Measurements from ENCODE around the gene PLOD1. TPM values are rescaled to one million over a fixed set of nuclear protein-coding genes. Genes with fewer than 3 reads are reported as not detected.

Gene PLOD1
- total RNA-seq, 1 donor from 2014 or later = 80.7 TPM

DNA sequence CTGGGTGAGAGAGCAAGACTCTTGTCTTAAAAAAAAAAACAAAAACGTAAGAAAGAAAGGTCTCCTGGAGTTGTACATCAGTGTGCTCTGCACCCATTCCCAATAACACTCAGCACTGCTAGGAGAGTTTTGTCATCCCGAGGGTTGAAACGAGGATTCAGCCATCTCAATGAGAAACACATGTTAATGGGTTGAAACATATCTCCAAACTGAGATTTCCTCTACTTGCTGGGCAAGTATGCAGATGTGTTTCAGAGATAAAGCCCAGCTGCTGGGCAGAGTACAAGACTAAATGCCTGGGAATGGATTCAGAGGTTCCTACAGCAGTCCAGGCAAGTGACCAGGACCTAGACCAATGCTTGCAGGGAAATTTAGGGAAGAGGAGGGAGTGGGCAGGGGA, 43.1 kb downstream of the PLOD1 start:
- no peaks in the 10 kb centered on the region for H3K27me3 Mint-ChIP-seq
- no peaks in the 10 kb centered on the region for H3K9me3 Mint-ChIP-seq (ENCODE audit: low read depth)
- H3K27ac Mint-ChIP-seq = no peak overlapping the region

GRCh38 chr1:11978301-11978700, 43.8 kb downstream of the PLOD1 start:
- DNase-seq (ENCODE audit: low spot score, unreplicated experiment) = no peak
- Mint-ChIP-seq H3K27me3 (no peaks in the 10 kb centered on the region), H3K4me1 (ENCODE audit: low read depth) (peaks cover 19% of the 10 kb centered on the region), H3K9me3 (ENCODE audit: low read depth) (no peaks in the 10 kb centered on the region), H3K36me3 (ENCODE audit: insufficient read depth) (peaks cover 4% of the 10 kb centered on the region), H3K27ac (no peak overlapping the region), H3K4me3 (ENCODE audit: low read depth) (no peak overlapping the region)
- no peak for TF ChIP-seq CTCF (IDR thresholded peaks at IDR 0.05; ENCODE audit: unreplicated experiment)

More for the DNA sequence above, 43.1 kb downstream of the PLOD1 start:
- no peak for TF ChIP-seq CTCF (IDR thresholded peaks at IDR 0.05; ENCODE audit: unreplicated experiment)
- Mint-ChIP-seq H3K4me3 (ENCODE audit: low read depth) (no peak overlapping the region), H3K4me1 (ENCODE audit: low read depth) (peaks cover 19% of the 10 kb centered on the region), H3K36me3 (ENCODE audit: insufficient read depth) (peaks cover 4% of the 10 kb centered on the region)
- DNase-seq (ENCODE audit: low spot score, unreplicated experiment) = no peak

DNA sequence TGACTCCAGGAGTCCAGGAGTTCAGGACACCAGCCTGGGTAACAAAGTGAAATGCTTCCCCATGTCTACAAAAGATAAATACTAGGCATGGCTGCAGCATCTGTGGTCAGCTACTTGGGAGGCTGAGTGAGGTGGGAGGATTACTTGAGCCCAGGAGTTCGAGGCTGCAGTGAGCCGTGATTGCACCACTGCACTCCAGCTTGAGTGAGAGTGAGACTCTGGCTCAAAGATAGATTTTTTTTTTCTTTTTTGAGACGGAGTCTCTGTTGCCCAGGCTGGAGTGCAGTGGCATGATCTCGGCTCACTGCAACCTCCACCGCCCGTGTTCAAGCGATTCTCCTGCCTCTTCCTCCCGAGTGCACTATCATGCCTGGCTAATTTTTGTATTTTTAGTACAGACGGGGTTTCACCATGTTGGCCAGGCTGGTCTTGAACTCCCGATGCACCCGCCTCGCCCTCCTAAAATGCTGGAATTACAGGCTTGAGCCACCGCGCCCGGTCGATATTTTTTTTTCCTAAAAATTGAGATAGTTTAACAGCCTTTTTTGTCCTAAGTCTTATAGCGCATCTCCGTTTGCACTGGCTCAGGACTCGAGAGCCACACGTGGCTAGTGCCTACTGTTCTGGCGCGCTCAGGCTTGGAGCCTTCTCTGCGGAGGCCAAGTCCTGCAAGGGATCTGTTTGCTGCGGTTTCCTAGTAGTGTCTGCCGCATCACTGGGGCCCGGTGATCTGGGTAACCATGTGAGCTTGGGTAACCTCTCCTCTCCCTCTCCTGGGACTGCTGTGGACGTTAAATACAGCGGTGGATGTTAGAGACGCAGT, 44.7 kb downstream of the PLOD1 start:
- H3K27ac Mint-ChIP-seq = peak overlapping the region; percentile 73
- no peaks in the 10 kb centered on the region for H3K27me3 Mint-ChIP-seq
- no peak for DNase-seq (ENCODE audit: low spot score, unreplicated experiment)
- H3K4me3 Mint-ChIP-seq (ENCODE audit: low read depth) = peak overlapping the region; percentile 97
- H3K9me3 Mint-ChIP-seq (ENCODE audit: low read depth) = no peaks in the 10 kb centered on the region
- H3K36me3 Mint-ChIP-seq (ENCODE audit: insufficient read depth) = peaks cover 9% of the 10 kb centered on the region
- H3K4me1 Mint-ChIP-seq (ENCODE audit: low read depth) = peaks cover 21% of the 10 kb centered on the region
- no peak for TF ChIP-seq CTCF (IDR thresholded peaks at IDR 0.05; ENCODE audit: unreplicated experiment)

DNA sequence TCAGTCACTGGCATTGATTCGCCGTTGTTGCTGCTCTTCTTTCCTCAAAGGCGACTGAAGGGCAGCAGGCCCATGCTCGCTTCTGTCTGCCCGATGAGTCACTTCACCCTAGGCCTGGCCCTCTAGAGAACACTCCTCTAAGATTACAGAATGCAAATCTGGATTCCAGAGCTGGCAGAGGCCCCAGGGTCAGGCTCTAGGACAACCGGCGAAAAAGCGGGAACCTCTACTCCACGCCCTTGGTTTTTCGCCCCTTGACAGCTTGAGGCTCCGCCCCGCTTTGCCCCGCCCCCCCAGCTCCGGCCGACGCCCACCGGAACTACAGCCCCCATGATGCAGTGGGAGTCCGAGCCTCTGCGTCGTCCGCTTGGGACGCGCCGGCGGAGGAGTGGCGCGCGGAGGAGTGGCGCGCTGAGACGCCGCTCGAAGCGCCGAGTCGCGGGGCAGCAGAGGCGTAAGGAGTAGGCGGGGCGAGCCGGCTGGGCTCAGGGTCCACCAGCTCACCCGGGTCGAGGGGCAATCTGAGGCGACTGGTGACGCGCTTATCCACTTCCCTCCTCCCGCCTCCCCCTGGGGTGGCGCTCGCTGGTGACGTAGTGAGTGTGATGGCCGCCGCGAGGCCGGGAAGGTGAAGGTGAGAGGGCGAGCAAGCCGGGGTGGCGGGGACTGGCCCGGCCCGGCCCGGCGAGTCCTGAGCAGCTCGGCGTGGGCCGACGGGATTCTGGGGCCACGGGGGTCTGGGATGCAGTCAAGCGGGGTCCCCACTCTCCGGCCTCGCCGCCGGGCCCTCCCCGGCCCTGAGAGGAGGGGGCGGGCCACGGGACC, 45.5 kb downstream of the PLOD1 start, which contains the start of gene MFN2:
Gene MFN2, plus strand, starts transcription at position 594 of the 825 bp plus-strand sequence. CDS start 8,725 bp downstream, outside the sequence.
- Mint-ChIP-seq H3K9me3 (ENCODE audit: low read depth) (no peaks in the 10 kb centered on the region), H3K27ac (peak within 1 kb of the TSS; percentile 98), H3K4me1 (ENCODE audit: low read depth) (peaks cover 21% of the 10 kb centered on the region), H3K36me3 (ENCODE audit: insufficient read depth) (peaks cover 10% of the 10 kb centered on the region), H3K27me3 (no peaks in the 10 kb centered on the region), H3K4me3 (ENCODE audit: low read depth) (peak within 1 kb of the TSS; percentile 97)
- no peak for TF ChIP-seq CTCF (IDR thresholded peaks at IDR 0.05; ENCODE audit: unreplicated experiment)
- peak; percentile 94 for DNase-seq (ENCODE audit: low spot score, unreplicated experiment)

DNA sequence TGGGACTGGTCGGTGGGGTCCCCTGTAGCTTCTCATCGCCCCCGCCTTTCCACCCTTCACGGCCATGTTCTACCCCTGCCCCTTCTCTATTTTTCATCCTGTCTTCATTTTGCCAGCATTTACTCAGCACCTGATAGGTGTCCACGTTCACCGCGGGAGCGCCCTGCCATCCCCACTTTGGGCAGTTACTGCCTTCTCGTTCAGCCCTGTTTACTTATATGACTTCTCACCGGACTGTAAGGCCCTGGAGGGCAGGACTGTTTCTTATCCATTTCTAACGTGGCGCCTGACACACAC, 46.1 kb downstream of the PLOD1 start:
- H3K36me3 Mint-ChIP-seq (ENCODE audit: insufficient read depth) = peaks cover 8% of the 10 kb centered on the region
- H3K9me3 Mint-ChIP-seq (ENCODE audit: low read depth) = no peaks in the 10 kb centered on the region
- no peaks in the 10 kb centered on the region for H3K27me3 Mint-ChIP-seq
- H3K4me1 Mint-ChIP-seq (ENCODE audit: low read depth) = peaks cover 21% of the 10 kb centered on the region
- H3K4me3 Mint-ChIP-seq (ENCODE audit: low read depth) = peak overlapping the region; percentile 97
- DNase-seq (ENCODE audit: low spot score, unreplicated experiment) = no peak
- H3K27ac Mint-ChIP-seq = peak overlapping the region; percentile 98
- TF ChIP-seq CTCF (IDR thresholded peaks at IDR 0.05; ENCODE audit: unreplicated experiment) = no peak
